DND-41 (cell line): ENCODE results near the gene ALKBH8.

ENCODE experiments used
- ATAC-seq: fragments of 200-7000 bp; cut with Tn5 transposase; 3 replicates; pipeline ENCODE4 v1.9.1; 2021; ENCODE audit warnings: low read depth; ENCODE audit not compliant: insufficient read depth
- DNase-seq: peaks from one replicate; pipeline ENCODE4 v3.0.0-alpha.2; 2020
- H2AFZ ChIP-seq: 2 replicates; pipeline ENCODE4 v1.6.0; 2012; ENCODE audit warnings: low read depth, low read length
- H3K27ac ChIP-seq: 2 replicates; pipeline ENCODE4 v1.5.1; 2012; ENCODE audit warnings: low read length, inconsistent platforms
- H3K27me3 ChIP-seq: fragments of 200-600 bp; sonication (generic); 2 replicates; pipeline ENCODE4 v1.6.0; 2012; ENCODE audit warnings: low read length, mild to moderate bottlenecking, inconsistent platforms; ENCODE audit not compliant: insufficient read depth, poor library complexity
- H3K36me3 ChIP-seq: 2 replicates; pipeline ENCODE4 v1.5.1; 2012; ENCODE audit warnings: low read length, inconsistent platforms; ENCODE audit not compliant: insufficient read depth
- H3K4me1 ChIP-seq: 2 replicates; pipeline ENCODE4 v1.5.1; 2012; ENCODE audit warnings: mild to moderate bottlenecking, low read length; ENCODE audit not compliant: insufficient read depth
- H3K4me2 ChIP-seq: 2 replicates; pipeline ENCODE4 v1.6.0; 2012; ENCODE audit warnings: mild to moderate bottlenecking, moderate library complexity, low read length, inconsistent platforms; ENCODE audit not compliant: insufficient read depth
- H3K4me3 ChIP-seq, 2 experiments: fragments of 200-600 bp in 1 of 2; shearing (Covaris generic) in 1 of 2; 2 replicates each; pipeline ENCODE4 v1.5.1; 2012 to 2016; ENCODE audit warnings: inconsistent platforms in 2 of 2, low read length in 2 of 2, mild to moderate bottlenecking in 2 of 2, low read depth in 1 of 2, moderate library complexity in 1 of 2
- H3K79me2 ChIP-seq: 2 replicates; pipeline ENCODE4 v1.6.0; 2012; ENCODE audit warnings: low read length, inconsistent platforms; ENCODE audit not compliant: insufficient read depth
- H3K9ac ChIP-seq: 2 replicates; pipeline ENCODE4 v1.6.0; 2012; ENCODE audit warnings: low read depth, mild to moderate bottlenecking, inconsistent platforms, low read length, moderate library complexity
- H3K9me3 ChIP-seq: 2 replicates; pipeline ENCODE4 v1.5.1; 2012; ENCODE audit warnings: low read length, moderate library complexity, mild to moderate bottlenecking, inconsistent platforms; ENCODE audit not compliant: insufficient read depth, severe bottlenecking
- H4K20me1 ChIP-seq: 2 replicates; pipeline ENCODE4 v1.6.0; 2012; ENCODE audit warnings: low read length; ENCODE audit not compliant: insufficient read depth
- EZH2 ChIP-seq: IDR thresholded peaks from 3 replicates; pipeline ENCODE4 v1.6.1; 2012; ENCODE audit warnings: borderline replicate concordance, low read depth, mild to moderate bottlenecking, moderate library complexity, low read length, inconsistent platforms; ENCODE audit not compliant: severe bottlenecking
- TF ChIP-seq, protein P1 (sequence below): IDR thresholded peaks from 2 replicates; pipeline ENCODE4 v1.5.1; 2012; ENCODE audit warnings: borderline replicate concordance, low read length, moderate library complexity, mild to moderate bottlenecking; ENCODE audit not compliant: poor library complexity, severe bottlenecking; ENCODE audit errors: extremely low read depth

Gene ALKBH8

DNA sequence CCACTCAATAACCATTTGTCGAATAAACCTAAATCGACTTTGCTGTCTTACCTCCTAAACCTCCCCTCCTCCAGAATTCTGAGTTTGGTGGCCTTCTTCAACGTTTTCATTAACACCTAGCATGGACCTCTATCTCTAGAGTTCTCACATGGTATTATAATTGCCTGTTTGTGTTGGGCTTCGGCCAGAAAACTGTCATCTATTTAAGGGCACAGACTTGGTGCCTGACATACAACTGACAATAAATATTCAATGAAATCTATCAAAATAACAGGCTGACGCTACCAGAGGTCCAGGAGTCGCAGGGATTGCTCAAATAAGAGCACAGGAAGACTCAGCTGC is 687 bp downstream of the ALKBH8 start:
- H3K4me3 ChIP-seq = peak overlapping the region; percentile 58 to 94
- H3K27ac ChIP-seq = peak overlapping the region; percentile 83

DNA sequence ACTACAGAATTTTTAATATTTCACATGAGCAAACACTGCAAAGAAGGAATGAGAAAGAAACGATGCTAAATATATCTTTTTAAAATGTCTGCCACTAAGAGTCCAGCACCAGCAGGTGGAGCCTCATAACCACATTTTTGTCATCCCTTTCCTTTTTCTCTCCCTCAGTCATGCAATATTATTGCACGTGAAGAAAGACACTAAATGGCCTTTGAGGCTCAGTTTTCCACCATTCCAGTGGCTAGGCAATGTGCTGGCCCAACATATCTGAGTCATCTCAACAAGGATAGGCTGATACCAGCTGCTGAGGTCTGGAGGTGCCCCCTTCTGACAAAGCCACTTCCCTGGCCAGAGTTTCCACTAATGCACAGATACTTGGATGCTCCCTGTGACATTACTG is 1.8 kb downstream of the ALKBH8 start:
- DNase-seq (peak; percentile 44), ATAC-seq (peak; percentile 34; the same call in 2 of the 3 replicates)
- TF ChIP-seq, protein P1, sequence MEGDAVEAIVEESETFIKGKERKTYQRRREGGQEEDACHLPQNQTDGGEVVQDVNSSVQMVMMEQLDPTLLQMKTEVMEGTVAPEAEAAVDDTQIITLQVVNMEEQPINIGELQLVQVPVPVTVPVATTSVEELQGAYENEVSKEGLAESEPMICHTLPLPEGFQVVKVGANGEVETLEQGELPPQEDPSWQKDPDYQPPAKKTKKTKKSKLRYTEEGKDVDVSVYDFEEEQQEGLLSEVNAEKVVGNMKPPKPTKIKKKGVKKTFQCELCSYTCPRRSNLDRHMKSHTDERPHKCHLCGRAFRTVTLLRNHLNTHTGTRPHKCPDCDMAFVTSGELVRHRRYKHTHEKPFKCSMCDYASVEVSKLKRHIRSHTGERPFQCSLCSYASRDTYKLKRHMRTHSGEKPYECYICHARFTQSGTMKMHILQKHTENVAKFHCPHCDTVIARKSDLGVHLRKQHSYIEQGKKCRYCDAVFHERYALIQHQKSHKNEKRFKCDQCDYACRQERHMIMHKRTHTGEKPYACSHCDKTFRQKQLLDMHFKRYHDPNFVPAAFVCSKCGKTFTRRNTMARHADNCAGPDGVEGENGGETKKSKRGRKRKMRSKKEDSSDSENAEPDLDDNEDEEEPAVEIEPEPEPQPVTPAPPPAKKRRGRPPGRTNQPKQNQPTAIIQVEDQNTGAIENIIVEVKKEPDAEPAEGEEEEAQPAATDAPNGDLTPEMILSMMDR = peak; percentile 75
- no peak for TF ChIP-seq EZH2
- Histone ChIP-seq H3K9me3 (no peaks in the 10 kb centered on the region), H3K36me3 (peaks cover 14% of the 10 kb centered on the region), H3K79me2 (peaks cover 40% of the 10 kb centered on the region), H3K4me3 (peak overlapping the region in 1 of 2 experiments; percentile 94; a peak in 1 of 4 replicates), H3K4me1 (peaks cover 38% of the 10 kb centered on the region), H3K27me3 (no peaks in the 10 kb centered on the region), H2AFZ (peak overlapping the region; percentile 23; the same call in 1 of the 2 replicates), H4K20me1 (no peaks in the 10 kb centered on the region), H3K27ac (no peak overlapping the region), H3K4me2 (peak overlapping the region; percentile 95), H3K9ac (0 out of 2 replicates have a peak overlapping the region, but pooled peaks have one; percentile 6)

More for the DNA sequence above, 687 bp downstream of the ALKBH8 start:
- TF ChIP-seq, protein P1 = no peak
- no peak for TF ChIP-seq EZH2
- no peak for ATAC-seq
- Histone ChIP-seq H3K36me3 (peaks cover 3% of the 10 kb centered on the region; the same call in 1 of the 2 replicates), H3K27me3 (no peaks in the 10 kb centered on the region), H3K4me1 (peaks cover 38% of the 10 kb centered on the region), H2AFZ (peak overlapping the region; percentile 85), H4K20me1 (no peaks in the 10 kb centered on the region), H3K4me2 (peak overlapping the region; percentile 95), H3K9ac (peak overlapping the region; percentile 64), H3K79me2 (peaks cover 40% of the 10 kb centered on the region), H3K9me3 (no peaks in the 10 kb centered on the region)
- no peak for DNase-seq

DNA sequence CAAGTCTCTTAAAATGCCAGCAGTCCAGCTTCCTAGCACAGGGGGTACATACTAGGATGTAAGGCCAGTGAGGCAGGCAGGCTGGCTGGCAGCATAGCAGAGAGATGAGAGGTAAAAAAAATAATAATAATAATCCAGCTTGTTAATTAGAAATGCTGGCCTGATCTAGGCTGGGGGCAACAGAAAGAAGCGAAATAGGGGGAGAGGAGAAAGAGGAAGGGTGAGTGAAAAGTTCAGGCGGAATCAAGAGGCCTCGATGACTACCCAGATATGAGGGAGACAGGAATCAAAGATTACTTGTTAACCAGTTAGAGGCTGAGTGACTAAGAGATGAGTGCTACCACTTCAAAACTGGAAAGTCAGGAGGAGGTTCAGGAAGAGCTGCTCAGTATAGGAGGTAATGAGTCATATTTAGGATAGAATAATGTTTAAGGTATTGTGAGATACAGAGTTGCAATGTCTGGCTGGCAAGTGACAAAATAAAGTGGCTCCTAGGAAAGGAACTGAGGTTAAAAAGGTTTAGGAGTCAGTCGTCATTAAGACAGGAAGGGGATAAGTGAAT is 2.8 kb downstream of the ALKBH8 start:
- ATAC-seq = no peak
- Histone ChIP-seq H3K9me3 (no peaks in the 10 kb centered on the region), H3K27me3 (no peaks in the 10 kb centered on the region), H4K20me1 (no peaks in the 10 kb centered on the region), H3K36me3 (peaks cover 19% of the 10 kb centered on the region), H3K79me2 (peaks cover 41% of the 10 kb centered on the region), H3K27ac (no peak overlapping the region), H3K4me2 (peak overlapping the region; percentile 95; the same call in 1 of the 2 replicates), H3K9ac (no peak overlapping the region), H3K4me1 (peaks cover 38% of the 10 kb centered on the region), H3K4me3 (no peak overlapping the region), H2AFZ (no peak overlapping the region)
- no peak for DNase-seq
- no peak for TF ChIP-seq EZH2
- TF ChIP-seq, protein P1 = no peak
